Suprapubic skin (tissue), 4 donors: ENCODE data around the gene PIK3R3.
"Not testable (repeated sequence)": the region's sequence is repeated elsewhere in the genome, so short reads cannot be mapped to it uniquely, and the experiment has no call there.

Experiments
- CTCF ChIP-seq, 2 donors: fragments of 200-600 bp in 1 of 2; fragments of 450-650 bp in 1 of 2; sonication (generic) in 1 of 2; IDR thresholded peaks; one replicate each; pipeline ENCODE4 v1.5.1; 2016 to 2019; ENCODE audit warnings: antibody characterized with exemption in 2 of 2, mild to moderate bottlenecking in 1 of 2, moderate library complexity in 1 of 2
- EP300 ChIP-seq: sonication (generic); formaldehyde crosslinking; IDR thresholded peaks from one replicate; pipeline ENCODE4 v1.6.1; 2017; ENCODE audit warnings: antibody characterized with exemption
- POLR2A ChIP-seq, 2 donors: fragments of 450-650 bp; IDR thresholded peaks; one replicate each; pipeline ENCODE4 v1.6.1; 2017; ENCODE audit warnings: antibody characterized with exemption in 2 of 2, mild to moderate bottlenecking in 2 of 2, moderate library complexity in 2 of 2
- POLR2AphosphoS5 ChIP-seq, 3 donors: sonication (generic); formaldehyde crosslinking; IDR thresholded peaks; one replicate each; pipeline ENCODE4 v1.6.1; 2017; ENCODE audit warnings: antibody characterized with exemption in 3 of 3

- TF ChIP-seq CTCF (IDR thresholded peaks at IDR 0.05); POLR2A (IDR thresholded peaks at IDR 0.05); POLR2AphosphoS5 (IDR thresholded peaks at IDR 0.05); EP300: not testable (repeated sequence)
These were observed 38.6 kb downstream of the PIK3R3 start for GRCh38 chr1:46093832-46094231.
